NCI-H2171 treated with DMSO at 0.1 percent for 48 hours (cell line): ENCODE measurements around the gene CAMTA1.
"Not testable (repeated sequence)": the region's sequence is repeated elsewhere in the genome, so short reads cannot be mapped to it uniquely, and the experiment has no call there.

ENCODE experiments used
- DNase-seq: peaks from one replicate; lab custom pipeline; 2025; lab: John Stamatoyannopoulos, UW

The CAMTA1 gene

DNA sequence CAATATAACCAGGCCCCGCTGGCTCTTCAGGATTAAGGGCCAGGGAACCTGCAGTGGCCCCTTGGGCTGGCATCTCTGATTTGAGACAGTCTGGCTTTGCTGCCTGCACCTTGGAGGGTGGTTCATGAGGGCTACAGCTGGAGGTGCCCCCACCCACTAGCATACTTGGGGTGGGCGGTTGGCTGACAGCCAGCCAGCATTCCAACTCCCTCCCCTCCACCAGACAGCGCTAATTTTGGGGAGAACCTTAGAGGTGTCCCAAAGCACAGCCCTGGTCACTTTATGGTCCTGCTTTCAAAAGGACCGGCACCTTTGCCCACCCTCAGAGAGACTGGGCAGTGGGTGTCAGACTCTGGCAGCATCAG lies 805.2 kb downstream of the CAMTA1 start:
- no peak for DNase-seq

DNA sequence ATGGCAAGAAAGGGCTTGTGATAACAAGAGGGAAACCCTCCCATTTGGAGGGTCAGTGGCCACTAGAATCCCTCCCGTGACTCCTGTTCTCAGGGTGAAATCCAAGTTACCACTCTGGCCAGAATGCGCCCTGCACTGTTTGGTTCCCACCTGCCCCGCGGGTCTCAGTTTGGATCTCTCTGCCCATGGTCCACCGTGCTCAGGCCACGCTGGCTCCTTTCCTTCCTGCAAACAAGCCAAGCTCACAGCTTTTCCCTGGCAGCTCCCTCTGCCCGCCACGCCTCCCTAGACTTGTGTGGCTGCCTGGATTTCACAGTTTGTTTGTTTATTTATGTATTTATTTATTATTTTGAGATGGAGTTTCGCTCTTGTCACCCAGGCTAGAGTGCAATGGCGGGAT lies 806.3 kb downstream of the CAMTA1 start:
- DNase-seq = no peak

DNA sequence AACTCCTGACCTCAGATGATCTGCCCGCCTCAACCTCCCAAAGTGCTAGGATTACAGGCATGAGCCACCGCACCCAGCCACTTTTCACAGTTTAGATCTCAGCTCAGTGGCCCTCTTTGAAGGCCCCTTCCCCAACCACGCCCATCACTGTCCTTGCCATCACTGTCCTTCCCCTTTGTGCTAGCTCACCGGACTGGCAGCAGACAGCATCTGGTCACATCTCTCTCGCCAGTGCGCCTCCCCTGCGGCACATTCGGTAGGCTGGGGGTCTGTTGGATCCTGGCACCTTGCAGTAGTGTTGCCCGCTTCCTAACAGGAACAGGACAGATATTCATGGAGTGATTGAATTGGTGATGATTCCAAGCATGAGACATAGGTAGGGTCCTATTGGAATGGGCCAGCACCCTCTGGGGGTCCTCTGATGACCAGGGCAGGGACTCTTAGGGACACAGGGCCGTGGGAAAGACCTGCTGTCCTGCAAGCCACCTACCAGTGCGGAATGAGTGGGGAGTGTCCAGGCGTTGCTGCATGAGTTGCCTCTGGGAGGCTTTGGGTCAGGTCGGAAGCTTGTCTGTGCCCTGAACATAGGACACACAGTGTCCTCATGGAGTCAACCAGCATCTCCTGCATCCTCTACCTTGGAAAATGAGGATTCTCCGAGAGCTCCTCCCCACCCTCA lies 807.0 kb downstream of the CAMTA1 start:
- DNase-seq = no peak

DNA sequence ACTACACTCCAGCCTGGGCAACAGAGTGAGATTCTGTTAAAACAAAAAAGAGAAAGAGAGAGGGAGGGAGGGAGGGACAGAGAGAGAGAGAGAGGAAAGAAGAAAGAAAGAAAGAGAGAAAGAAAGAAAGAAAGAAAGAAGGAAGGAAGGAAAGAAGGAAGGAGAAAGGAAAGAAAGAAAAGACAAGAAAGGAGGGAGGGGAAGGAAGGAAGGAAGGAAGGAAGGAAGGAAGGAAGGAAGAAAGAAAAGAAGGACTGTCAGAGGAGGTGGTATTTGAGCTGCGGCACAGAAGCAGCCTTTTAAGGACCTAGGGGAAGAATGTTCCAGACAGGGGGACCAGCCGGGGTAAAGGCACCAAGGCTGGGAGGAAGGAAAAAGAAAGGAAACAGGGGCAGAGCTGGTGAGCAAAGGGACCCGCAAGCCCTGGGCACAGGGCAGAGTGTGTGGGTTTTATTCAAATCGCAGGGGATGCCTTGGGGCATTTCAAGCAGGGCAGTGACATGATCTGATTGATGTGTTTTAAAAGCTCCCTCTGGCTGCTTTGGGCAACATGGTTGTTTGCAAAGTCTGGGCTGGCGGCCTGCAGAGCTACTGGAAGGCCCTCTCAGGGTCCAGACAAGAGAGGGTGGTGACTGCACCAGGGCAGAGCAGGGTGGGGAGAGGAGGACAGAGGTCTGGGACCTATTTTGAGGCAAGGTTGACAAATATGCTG lies 808.9 kb downstream of the CAMTA1 start:
- DNase-seq = no peak

DNA sequence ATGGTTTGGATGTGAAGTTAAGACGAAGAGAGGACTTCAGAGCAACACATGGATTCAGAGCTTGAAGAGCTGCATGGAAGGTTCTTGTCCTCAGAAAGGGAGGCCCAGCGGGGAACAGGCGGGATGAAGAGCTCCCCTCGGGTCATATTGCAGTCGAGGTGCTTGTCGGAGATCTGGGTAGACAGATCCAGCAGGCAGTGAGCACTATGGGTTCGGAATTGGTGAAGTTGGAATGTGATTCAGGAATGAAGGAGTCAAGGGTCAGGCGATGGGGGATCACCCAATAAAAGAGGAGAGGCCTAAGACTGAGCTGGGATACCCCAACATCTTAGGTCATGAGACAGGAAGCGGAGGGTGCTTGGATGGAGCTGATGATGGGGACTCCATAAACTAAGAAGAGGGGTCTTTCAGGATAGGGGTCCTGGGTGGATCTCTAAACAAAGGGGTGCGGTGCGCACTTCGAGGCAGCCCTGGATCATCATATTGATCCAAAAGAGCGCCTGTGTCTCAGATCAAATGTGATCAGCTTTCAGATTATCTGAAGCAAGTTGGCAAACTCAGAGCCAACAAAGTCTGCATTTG lies 809.6 kb downstream of the CAMTA1 start:
- no peak for DNase-seq

DNA sequence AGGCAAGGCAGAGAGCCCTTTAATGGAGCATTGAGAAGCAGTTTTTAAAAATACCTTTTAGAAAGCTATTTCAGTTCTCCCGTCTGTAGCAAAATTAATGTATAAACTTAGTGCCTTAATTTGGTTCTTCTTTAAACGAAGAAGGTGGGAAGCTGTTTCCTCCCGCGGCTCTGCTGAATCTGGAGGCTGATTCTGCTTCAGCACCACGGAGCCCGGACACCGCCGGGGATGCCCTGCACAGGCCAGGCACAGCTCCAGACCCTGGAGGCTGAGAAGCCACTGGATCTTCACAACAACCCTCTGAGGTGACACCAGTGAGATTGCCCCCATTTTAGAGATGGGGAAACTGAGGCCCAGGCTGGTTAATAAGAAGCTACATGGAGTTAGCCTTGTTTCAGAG lies 810.1 kb downstream of the CAMTA1 start:
- DNase-seq = no peak

DNA sequence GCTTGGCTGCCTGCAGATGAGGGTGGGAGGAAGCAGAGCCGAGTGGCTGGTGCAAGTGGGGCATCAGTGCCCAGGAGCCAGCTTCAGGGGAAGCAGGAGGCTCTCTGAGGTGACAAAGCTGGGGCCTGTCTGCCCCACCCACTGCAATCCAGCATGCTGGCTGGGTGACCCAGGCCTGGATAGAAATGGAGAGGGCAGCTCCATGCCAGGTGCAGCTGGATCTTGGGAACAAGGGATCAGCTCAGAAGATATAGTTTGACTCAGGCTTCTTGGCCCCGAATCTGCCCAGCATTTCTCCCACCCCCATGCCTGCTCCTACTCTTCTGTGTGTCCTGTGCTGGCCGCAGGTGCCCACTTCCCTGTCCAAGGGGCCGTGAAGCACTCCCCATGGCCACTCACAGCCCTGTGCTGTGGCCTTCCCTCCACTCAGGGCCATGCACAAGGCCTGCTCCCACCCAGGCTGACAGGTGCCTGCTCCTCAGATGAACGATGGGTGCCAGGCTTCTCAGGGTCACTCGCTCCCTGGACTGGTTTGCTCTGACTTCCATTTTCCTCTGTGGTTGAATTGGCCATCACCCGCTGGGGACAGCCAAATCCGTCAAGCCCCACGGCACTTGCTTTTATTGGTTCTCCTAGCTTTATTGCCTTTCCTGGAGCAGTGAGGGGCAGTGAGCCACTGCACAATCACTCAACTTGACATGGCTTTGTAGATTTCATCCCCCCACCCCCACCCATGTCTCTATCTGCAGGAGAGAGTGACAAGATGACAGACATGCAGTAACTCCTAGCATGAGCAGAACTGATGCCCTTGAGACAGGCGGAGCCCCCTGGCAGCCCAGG lies 811.1 kb downstream of the CAMTA1 start:
- DNase-seq = no peak

DNA sequence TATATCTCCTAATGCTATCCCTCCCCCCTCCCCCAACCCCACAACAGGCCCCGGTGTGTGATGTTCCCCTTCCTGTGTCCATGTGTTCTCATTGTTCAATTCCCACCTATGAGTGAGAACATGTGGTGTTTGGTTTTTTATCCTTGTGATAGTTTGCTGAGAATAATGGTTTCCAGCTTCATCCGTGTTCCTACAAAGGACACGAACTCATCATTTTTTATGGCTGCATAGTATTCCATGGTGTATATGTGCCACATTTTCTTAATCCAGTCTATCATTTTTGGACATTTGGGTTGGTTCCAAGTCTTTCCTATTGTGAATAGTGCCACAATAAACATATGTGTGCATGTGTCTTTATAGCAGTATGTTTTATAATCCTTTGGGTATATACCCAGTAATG lies 812.8 kb downstream of the CAMTA1 start:
- DNase-seq = not testable (repeated sequence)

DNA sequence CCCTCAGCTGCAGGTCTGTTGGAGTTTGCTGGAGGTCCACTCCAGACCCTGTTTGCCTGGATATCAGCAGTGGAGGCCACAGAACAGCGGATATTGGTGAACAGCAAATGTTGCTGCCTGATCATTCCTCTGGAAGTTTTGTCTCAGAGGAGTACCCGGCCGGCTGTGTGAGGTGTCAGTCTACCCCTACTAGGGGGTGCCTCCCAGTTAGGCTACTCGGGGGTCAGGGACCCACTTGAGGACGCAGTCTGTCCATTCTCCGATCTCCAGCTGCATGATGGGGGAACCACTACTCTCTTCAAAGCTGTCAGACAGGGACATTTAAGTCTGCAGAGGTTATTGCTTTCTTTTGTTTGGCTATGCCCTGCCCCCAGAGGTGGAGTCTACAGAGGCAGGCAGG lies 819.7 kb downstream of the CAMTA1 start:
- not testable (repeated sequence) for DNase-seq

DNA sequence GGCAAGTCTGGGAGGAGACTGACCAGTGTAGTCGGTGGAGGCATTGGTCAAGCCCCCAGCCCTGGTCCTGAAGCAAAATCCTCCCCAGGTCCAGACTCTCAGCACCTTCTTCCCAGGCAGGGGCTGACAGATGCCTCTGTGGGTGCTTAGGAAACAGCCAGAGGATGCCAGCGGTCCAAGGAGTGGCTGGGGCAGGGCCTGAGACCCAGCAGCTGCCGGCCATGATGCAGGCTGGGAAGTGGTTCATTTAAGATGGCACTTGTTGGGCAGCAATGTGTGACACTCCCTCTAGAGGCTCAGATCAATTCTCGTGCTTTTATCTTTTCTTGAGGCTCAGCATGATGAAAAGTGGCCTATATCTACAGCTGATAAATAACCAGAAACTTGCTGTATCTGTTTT lies 820.8 kb downstream of the CAMTA1 start:
- DNase-seq = no peak

DNA sequence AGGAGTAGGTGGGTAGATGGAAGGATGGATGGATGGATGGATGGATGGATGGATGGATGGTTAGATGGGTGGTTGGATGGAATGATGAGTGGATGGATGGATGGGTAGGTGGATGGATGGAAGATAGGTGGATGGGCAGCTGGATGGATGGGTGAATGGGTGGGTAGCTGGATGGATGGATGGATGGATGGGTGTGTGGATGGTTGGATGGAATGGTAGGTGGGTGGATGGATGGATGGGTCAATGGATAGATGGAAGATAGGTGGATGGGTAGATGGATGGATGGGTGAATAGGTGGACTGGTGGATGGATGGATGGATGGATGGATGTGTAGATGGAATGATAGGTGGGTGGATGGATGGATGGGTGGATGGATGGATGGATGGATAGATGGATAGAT lies 821.8 kb downstream of the CAMTA1 start:
- DNase-seq = no peak

DNA sequence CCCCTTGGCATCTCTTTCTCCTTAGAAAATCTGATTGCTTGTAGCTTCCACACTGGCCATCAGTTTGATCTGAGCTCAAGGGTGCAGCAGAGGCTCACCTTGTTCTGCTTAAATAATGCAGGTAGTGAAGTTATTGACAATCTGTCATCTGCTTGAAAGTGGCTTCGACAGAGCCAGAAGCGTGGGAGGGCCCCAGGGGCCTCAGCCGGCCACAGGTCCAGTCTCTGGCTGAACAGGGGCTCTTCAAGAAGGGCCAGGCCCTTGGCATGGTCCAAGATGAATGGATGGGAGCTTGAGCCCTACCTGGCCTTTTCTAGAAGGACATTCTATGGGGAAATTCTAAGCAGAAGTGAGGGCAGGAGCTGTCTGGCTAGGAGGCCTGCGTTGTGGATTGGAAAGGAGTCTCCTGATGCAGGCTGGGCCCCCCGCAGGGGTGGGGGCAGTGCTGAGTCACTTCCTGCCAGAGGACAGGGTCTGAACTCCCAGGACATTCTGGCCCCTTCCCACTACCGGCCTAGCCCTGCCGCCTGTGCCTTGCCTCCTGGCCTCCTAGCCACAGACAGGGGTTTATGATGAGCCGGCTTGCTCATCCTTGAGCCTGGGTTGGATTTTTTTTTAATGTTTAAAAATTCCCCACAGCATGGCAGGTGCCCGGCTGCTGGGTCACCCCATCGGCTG lies 823.5 kb downstream of the CAMTA1 start:
- DNase-seq = no peak

DNA sequence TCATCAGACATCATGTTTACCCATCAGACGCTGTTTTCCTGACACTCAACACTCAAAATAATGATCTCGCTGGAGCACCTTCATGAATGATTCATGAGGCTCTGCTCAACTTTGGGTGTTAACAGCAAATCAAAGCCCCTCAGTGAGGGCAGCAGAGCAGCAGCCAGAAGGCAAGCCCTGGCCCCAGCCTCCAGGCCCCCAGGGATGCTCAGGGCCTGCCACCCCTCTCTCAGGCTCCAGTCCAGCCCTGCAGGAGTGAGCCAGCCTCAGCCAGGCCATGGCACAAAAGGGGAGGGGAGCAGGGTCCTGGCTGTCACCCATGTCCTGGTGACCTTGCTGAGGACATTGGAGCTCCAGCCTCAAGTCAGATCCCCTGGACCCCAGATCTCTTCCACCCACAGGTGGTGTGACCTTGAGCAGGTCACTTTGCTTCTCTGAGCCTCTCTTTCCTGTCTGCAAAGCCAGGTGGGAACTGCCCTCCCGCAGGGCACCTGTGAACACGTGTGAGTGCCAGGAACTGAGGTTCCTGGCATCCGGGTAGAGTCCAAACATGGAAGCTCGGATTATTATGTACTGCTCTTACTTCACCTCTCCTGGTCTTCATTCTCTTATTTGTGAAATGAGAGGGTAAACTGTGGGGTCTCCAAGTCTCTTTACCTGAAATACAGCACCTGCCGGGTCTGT lies 824.2 kb downstream of the CAMTA1 start:
- no peak for DNase-seq

DNA sequence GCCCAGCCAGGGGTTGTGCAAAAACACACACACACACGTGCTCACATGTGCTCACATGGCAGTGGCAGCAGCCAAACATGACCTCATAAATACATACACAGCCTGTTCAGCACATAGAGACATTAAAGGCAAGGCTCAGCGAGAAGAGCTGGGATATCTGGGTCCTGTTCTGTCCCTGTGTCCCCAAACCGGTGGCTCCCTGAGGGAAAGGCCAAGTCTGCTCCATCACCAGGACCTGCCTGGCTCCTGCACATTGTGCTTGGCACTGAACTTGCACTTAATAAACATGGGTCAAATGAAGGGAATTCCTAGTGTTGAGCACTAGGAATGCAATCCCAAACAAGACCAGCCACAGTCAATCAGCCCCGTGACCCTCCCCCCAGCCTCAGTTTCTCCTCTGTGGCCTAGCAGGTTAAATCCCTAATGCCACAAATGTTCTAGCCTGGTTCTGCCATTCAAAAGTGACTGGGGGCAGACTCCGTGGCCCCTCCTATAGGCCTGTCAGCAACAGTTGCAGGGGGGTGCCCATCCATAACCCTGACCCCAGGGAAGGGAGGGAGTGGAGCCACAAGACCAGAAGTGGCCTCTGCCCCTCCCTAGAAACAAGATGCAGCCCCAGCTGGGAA lies 825.0 kb downstream of the CAMTA1 start:
- DNase-seq = no peak

DNA sequence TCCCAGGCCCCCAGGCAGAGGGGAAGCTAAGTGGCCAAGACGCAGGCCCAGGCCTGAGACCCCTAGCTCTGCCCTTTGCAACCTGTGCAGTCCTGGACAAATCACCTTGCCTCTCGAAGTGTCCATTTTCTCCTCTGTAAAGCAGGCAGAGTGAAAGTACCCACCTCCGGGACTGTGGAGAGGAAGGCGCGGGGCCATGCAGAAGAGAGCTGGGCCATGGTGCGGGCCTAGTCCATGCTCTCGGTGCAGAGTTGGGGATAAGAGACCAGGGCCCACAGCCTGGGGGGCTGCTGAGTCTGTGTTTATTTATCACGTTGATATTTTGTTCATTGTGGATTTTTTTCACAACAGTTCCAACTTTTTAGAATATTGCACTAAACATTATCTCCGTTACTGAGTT lies 825.7 kb downstream of the CAMTA1 start:
- no peak for DNase-seq

DNA sequence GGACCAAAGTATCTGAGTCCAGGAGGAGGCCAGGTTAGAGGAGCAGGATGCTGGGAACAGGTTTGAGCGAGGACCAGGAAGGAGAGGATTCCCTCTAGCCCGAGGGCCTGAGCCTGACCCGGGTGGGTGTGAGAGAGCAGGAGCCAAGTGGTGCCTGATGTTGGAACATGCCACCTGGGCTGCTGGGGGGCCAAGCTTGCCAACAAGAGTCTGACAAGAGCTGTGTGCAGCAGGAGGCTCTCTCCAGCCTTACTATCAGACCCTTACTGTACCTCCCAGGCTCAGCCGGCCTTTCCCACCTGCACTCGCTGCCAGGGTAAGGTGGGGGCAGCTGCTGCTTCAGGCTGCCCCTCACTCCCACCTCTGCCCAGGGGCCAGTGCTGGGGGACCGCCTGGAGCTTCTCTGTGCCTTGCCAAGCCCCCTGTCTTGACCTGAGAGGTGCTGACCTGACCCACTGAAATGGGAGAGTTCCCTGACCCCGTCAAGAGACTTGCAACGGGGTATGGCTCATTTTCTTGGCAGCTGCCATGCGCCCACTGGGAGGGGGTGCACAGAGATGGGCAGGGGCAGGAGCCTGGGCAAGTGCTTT lies 826.3 kb downstream of the CAMTA1 start:
- DNase-seq = no peak

DNA sequence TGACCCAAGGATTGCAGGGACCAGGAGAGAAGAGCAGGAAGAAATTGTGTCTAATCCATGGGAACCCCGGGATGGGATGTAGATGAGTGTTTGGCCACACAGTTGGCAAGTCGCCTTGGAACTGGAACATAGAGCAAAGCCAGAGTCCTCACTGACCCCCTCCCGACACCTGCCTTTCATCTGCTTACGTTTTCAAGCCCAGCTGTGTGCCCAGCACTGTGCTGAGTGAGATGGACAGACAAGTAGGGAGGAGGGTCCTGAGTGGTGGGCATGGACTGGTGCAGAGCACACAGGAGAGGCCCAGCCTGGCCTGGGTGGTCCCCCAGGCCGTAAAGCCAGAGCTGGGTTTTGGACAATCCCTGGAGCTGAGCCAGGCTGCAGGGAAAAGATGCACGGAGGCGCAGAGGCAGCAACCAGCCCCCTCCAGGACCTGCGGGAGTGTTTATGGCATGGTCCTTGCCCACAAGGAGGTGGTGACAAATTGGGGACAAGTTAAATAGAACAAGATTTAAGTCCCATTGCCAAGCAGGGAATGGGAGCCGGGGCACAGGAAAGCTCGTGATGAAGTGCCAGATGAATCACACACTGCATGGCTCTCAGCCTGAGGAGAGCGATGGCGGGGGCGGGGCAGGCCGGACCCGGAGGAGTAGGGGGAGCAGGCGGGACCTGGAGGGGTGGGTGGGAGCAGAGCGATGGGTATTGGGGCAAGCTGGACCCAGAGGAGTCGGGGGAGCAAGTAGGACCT lies 828.0 kb downstream of the CAMTA1 start:
- no peak for DNase-seq

DNA sequence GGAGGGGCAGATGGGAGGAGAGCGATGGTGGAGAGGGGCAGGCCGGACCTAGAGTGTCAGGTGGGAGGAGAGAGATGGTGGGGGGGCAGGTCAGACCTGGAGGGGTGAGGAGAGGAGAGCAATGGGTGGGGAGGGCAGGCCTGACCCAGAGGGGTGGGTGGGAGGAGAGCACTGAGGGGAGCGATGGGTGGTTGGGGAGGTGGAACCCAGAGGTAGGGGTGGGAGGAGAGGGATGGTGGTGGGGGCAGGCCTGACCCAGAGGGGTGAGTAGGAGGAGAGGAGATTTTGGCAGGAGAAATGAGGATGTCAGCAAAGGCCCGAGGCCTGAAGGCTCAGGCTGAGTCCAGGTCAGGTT lies 828.6 kb downstream of the CAMTA1 start:
- DNase-seq = no peak

DNA sequence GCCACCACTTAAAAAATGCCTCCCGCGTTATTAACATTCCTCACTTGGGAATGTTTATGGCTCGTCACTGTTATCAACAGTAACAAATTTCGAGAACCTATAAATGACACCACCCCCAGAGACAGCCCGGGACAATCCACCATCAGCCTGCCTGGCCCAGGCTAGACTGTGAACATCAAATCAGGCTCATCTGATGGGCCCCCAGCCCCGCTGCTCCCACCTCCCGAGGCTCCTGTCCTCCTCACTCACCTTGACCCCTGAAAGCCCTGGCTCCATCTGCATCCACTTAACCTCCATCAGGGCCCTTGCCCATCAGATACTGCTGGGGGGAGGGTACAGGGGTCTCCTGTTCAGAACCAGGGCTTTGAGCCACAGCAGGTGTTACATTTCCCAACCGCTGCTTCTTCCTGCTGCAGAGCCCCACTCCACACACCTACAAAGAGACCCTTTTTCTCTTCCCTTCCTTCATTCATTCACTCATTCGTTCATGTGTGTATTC lies 829.4 kb downstream of the CAMTA1 start:
- DNase-seq = no peak

DNA sequence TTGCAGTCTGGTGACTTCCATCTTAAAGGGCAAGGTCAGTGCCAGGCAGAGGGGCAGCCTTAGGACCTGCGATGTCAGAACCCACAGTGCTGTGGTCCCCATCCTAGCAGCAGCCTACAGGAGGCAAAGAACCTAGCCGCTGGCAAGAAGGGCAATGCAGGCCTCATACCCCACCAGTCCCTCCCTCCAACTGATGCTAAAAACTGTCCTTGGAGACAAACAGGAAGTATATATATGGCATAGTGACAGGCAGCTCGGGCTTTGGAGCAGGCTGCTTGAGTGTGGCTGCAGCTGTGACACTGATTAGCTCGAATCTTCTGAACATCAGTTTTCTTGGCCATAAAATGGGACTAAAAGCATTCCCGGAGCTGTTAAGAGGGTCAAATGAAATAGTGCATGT lies 829.9 kb downstream of the CAMTA1 start:
- DNase-seq = no peak
